DMS53 treated with DMSO at 0.1 percent for 48 hours (cell line): ENCODE results near the gene DYNLT4.
"Not testable (repeated sequence)": the region's sequence is repeated elsewhere in the genome, so short reads cannot be mapped to it uniquely, and the experiment has no call there.

ENCODE experiments used
- DNase-seq: peaks from one replicate; lab custom pipeline; 2025; ENCODE audit not compliant: unreplicated experiment; lab: John Stamatoyannopoulos, UW

DYNLT4 gene

GRCh38 chr1:44766421-44766820, 40.7 kb downstream of the DYNLT4 start:
- DNase-seq: not testable (repeated sequence)

- no peak for DNase-seq
These were observed 46.3 kb downstream of the DYNLT4 start for GRCh38 chr1:44760876-44761275.

- DNase-seq: no peak
These were observed 48.1 kb downstream of the DYNLT4 start for GRCh38 chr1:44759077-44759476.

GRCh38 chr1:44757420-44757819, 49.7 kb downstream of the DYNLT4 start:
- no peak for DNase-seq
